HK-2 (cell line): Measurements from ENCODE around the gene TSPAN10.
A peak's percentile ranks its signal among the peaks of the same experiment; 100 is the strongest.
"Not testable (repeated sequence)": the region's sequence is repeated elsewhere in the genome, so short reads cannot be mapped to it uniquely, and the experiment has no call there.

Experiments
- DNase-seq: peaks from one replicate; pipeline ENCODE4 v3.0.0-alpha.2; 2018; ENCODE audit not compliant: unreplicated experiment

Gene TSPAN10

GRCh38 chr17:81636505-81637288, at the start of gene TSPAN10, which contains the start of gene NPLOC4:
Gene TSPAN10 (plus strand): TSS chr17:81637196. CDS start chr17:81642413, 5,217 bp downstream.
Gene NPLOC4 (minus strand): TSS chr17:81637112. CDS start chr17:81636930, 182 bp downstream.
- peak; percentile 92 for DNase-seq

GRCh38 chr17:81589612-81590011, 47.4 kb upstream of the TSPAN10 start:
- no peak for DNase-seq

GRCh38 chr17:81590121-81590520, 46.9 kb upstream of the TSPAN10 start:
- DNase-seq, result no peak

- DNase-seq, result no peak
Measured at GRCh38 chr17:81591971-81592370, 45.0 kb upstream of the TSPAN10 start.

- no peak for DNase-seq
Measured at GRCh38 chr17:81593105-81593871, 43.7 kb upstream of the TSPAN10 start.

GRCh38 chr17:81599719-81600486, 37.1 kb upstream of the TSPAN10 start:
- no peak for DNase-seq

- peak; percentile 37 for DNase-seq
Measured at GRCh38 chr17:81601525-81602120, 35.4 kb upstream of the TSPAN10 start.

GRCh38 chr17:81603846-81604610, 33.0 kb upstream of the TSPAN10 start:
- DNase-seq, result no peak

GRCh38 chr17:81607431-81607830, 29.6 kb upstream of the TSPAN10 start:
- no peak for DNase-seq

- no peak for DNase-seq
Measured at GRCh38 chr17:81608082-81608481, 28.9 kb upstream of the TSPAN10 start.

- DNase-seq, result no peak
Measured at GRCh38 chr17:81608605-81609004, 28.4 kb upstream of the TSPAN10 start.

- DNase-seq, result no peak
Measured at GRCh38 chr17:81609541-81610311, 27.3 kb upstream of the TSPAN10 start.

GRCh38 chr17:81612172-81612970, 24.6 kb upstream of the TSPAN10 start:
- no peak for DNase-seq

GRCh38 chr17:81615401-81615930, 21.5 kb upstream of the TSPAN10 start:
- DNase-seq, result no peak

- DNase-seq, result no peak
Measured at GRCh38 chr17:81616877-81617276, 20.1 kb upstream of the TSPAN10 start.

GRCh38 chr17:81618307-81618706, 18.7 kb upstream of the TSPAN10 start:
- DNase-seq, result not testable (repeated sequence)

GRCh38 chr17:81621494-81622130, 15.4 kb upstream of the TSPAN10 start:
- DNase-seq, result no peak

GRCh38 chr17:81630274-81630673, 6.7 kb upstream of the TSPAN10 start:
- no peak for DNase-seq

- no peak for DNase-seq
Measured at GRCh38 chr17:81631482-81631881, 5.5 kb upstream of the TSPAN10 start.
